GM18508 (cell line): ENCODE data around the gene CSTB.

Experiments
- ATAC-seq: cut with Tn5 transposase; IDR thresholded peaks from one replicate; pipeline ENCODE4 v1.9.1; 2021; ENCODE audit warnings: moderate number of reproducible peaks; ENCODE audit not compliant: insufficient read depth, unreplicated experiment

The CSTB gene

DNA sequence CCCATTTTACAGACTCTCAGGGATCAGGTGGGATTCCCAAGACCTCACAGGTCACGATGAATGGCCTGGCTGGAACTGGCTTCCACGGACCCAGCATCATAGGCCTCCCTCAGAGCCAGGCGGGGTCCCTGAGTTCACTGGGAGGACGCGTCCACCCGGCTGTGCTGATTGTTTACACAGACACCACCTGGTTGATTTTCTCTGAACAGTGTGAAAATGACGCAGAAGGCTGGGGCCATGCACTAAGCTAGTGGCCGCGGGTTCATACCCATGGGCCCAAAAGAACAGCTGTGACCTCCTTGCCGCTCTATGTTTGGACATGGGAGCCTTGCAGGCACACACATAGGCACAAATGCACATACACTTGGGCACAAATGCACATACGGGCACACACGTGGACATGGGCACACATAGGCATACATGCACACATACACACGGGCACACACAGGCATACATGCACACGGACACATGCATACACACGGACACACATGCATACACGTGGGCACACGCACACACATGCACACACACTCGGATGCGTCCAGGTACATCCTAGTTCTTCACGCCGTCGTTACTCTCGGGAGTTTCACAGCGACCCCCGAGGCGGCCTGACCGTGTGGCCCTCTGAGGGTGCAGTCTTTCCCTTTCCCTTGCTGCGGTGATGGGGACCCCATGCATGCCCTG lies 23.2 kb downstream of the CSTB start:
- no peak for ATAC-seq

DNA sequence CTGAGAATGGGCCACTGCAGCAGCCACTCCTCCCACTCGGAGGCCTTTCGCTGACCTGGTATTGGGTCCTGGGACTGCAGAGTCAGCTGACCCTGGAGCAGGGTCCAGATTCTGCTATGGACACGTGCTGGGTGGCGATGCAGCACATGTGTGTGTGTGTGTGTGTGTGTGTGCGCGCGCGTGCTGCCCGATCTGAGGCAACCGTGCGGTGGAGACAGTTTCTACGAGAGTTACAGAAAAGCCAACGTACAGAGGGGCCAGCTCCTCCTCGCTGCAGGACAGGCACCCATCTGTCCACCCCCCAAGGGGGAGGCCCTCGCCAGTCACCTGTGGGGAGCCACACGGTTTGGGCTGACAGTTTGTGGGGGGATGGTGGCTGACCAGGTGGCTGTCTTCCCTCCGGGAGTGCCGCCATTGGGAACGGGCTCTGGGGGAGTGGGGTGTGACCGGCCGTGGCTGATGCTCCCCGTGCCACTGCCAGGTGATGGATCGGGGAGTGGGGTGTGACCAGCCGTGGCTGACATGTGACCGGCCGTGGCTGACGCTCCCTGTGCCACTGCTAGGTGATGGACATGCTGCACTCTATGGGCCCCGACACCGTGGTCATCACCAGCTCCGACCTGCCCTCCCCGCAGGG lies 24.0 kb downstream of the CSTB start:
- ATAC-seq, result no peak

DNA sequence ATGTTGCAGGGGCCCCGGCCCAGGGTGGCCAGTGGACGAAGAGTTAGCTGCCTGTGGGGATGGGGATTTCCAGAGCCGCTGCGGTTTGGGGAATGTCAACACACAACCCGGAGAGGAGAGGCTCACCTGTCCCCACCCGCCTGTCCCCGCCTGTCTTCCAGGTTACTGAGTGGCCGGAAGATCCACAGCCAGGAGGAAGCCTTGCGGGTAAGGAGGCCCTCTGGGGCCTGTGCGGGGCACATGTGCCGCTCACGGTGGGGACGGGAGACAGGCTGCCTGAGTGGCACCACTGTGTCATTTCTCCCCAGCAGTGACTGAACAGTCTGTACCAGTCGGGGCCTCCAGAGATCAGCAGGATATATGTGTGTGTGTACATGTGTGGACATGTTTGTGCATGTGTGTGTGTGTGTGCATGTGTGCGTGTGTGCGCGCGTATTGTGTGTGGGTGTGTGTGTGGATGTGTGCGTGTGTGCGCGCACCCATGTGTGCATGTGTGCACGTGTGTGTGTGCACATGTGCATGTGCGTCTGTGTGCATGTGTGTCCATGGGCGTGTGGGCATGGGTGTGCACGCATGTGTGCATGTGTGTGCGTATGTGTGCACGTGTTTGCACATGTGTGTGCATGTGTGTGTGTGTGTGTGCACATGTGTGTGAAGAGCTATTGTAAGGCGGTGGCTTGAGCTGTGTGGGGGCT lies 25.6 kb downstream of the CSTB start:
- no peak for ATAC-seq

DNA sequence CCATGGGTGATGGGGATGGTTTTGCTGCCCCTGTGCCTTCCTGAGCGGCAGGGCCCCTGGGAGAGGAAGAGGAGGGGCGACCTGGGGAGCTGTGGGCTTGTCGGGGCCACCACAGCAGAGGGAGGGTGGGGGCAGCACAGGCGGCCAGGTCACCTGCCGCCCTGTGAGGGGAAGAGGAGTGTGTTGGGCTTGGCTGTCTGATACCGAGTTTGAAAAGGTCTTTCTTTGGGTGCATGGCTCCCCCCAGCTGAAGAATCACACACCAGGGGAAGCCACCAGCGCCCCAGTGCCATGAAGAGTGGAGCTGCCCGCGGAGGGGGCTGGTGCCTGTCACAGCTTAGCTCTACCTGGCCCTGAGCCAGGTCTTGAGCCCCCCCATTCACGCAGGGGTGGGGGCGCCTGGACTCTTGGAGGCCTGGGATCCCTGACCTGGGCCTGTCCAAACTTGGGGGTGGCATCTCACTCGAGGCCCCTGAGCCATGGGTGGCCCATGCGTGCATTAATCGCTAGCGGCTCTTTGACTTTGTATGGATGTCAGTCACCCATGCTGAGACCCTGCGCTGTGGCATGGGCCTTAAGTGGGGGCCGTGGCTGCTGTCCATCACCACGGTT lies 26.4 kb downstream of the CSTB start:
- no peak for ATAC-seq

DNA sequence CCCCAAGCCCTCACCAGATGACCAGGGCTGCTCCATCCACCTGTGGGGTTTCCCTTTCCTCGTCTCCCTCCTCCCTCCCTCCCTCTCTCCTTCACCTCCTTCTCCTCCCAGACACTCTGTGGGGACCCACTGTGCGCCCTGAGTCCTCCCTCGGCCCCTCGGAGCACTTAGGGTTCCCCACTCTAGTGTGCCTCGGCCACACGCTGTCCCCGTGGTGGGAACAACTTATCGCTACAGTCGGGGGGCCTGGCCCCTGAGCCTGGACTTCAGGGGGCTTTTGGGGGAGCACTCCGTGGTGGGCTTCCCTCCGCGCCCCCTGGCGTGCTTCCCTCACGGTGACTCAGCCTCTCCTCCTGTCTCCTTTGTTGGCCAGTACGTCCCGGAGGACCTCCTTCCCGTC lies 27.5 kb downstream of the CSTB start:
- no peak for ATAC-seq

DNA sequence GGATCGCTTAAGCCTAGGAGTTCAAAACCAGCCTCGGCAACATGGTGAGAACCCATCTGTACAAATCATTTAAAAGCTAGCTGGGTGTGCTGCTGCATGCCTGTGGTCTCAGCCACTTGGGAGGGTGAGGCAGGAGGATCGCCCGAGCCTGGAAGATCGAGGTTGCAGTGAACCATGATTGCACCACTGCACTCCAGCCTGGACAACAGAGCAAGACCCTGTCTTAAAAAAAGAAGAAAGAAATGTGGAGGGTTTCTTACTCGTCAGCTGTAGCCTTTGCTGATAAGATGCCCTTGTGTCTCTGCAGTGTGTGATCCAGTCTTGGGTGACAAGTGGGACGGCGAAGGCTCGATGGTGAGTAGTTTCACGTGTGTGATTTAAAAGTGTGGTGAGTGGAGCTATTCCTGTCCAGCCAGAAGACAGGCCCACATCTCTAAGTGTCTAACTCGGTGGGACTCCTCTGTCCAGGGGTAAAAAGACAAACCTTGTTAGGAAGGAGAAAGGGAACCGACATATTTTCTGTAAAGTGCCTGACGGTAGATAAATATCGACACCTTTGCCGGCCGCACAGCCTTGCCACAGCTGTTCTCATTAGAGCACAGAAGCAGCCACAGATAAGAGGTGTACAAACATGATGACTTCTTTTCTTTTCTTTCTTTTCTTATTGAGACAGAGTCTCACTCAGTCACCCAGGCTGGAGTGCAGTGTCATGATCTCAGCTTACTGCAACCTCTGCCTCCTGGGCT lies 30.2 kb downstream of the CSTB start:
- ATAC-seq, result no peak

DNA sequence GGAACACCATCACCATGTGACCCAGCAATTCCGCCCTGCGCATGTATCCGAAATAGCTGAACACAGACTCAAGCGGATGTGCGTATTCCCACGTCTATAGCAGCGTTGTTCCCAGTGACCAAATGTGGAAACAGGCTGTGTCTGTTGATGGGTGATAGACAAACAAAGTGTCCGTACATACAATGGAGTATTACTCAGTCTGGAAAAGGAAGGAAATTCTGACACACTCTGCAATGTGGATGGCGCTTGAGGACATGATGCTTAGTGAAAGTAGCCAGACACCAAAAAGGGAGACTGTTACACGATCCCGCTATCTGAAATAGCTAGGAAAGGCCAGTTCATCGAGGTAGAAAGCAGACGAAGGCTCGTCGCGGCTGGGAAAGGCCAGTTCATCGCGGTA lies 31.4 kb downstream of the CSTB start:
- ATAC-seq, result no peak

DNA sequence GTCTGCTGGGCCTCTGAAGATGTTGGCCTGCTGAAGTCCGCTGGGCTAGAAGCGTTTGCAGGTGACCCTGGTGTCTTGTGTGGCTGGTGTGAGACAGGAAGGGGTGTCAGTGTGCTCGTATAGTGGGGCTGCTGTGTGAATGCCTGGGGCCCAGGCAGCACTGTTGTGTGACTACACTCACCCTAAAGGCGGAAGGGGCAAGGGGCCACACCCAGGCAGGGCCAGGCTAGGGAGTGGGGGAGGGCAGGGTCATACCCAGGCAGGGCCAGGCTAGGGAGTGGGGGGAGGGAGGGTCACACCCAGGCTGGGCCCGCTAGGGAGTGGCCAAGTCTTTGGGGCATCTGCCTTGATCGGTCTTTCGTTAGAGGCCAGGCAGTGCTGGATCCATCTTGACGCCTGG lies 32.2 kb downstream of the CSTB start:
- no peak for ATAC-seq

DNA sequence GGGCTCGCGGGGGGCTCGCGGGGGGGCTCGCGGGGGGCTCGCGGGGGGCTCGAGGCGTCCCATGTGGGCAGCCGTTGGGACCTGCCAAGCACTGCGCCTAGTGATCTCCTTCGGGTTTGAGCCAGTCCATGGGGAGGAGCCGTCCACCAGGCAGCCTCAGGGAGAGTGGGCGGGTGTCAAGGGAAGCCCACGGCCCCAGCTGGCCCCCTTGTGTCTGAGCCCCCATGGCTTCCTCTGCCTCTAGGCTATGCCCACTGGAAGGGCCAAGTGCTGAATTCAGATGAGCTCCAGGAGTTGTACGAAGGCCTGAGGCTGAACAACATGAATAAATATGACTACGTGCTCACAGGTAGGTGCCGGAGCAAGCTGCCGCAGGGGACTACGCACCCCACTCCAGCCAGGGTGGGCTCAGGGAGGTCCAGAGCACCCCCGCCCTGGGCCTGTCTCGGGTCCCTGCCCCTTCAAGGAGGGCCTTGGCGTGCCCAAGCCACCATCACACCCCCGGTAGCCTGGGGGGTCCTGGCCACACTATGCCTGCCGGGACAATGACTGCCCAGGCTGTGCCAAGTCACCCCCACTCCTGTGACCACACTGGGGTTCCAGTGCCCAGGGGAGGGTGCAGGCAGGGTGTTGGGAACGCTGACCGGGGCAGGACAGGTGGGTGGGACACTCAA lies 34.5 kb downstream of the CSTB start:
- no peak for ATAC-seq

DNA sequence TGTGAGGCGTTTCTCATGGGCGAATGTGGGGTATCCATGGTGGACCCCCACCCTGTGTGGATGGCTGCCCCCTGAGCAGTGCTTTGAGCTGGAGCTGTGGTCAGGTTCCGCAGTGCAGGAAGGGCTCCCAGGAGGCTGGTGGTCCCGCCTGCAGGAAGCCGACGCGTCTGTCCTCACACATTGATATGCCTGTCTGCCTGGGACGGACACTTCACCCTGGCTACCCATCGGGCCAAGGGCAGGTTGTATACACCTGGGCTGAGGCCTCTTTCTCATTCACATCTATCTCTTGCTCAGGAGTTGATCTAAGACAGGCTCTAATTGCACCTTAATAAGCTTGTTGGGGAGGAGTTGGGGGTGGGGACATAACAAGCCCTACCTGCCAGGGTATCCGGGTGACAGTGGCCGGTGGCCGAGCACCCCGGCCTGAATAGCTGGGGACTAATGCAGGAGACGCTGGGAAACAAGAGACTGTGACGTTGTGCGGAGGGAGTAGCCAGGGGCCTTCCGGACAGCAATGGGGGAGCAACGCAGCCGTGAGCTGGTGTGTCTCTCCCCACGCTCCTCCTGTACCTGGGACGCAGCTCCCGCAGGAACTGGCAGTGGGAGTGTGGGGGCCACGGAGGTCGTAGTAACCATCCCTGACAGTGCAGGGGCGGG lies 35.5 kb downstream of the CSTB start:
- ATAC-seq, result no peak

DNA sequence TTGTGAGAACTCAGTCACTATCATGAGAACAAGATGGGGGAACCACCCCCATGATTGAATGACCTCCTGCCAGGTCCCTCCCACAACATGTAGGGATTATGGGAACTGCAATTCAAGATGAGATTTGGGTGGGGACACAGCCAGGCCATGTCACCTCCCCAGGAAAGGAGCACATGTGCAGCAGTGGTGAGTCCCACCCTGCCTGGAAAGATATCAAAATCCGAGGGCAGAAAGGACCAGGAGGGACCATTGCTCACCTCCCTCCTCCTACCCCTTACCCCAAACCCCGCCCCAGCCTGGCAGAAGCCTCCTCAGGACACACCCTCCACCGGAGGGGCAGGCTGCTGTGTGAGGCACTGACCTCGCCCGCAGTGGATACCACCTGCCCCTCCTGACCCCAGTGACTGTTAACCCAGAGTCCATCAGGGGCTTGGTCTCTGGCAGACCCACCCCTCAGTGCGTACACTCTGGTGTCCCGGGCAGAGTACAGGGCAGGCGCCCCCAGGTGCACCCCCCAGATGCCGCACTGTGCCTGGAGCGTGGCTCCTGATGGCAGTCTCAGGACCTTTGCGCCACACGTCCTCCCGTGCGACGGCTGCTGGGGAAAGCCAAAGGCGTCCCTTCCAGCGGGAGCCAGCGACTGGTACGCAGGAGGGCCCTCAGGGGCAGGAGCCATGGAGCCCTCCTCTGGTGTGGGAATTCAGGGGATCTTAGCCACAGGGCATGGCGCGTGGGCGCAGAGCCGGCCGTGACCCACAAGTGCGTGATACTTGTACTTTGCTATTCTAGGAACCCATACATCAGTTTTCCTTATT lies 36.3 kb downstream of the CSTB start:
- no peak for ATAC-seq

DNA sequence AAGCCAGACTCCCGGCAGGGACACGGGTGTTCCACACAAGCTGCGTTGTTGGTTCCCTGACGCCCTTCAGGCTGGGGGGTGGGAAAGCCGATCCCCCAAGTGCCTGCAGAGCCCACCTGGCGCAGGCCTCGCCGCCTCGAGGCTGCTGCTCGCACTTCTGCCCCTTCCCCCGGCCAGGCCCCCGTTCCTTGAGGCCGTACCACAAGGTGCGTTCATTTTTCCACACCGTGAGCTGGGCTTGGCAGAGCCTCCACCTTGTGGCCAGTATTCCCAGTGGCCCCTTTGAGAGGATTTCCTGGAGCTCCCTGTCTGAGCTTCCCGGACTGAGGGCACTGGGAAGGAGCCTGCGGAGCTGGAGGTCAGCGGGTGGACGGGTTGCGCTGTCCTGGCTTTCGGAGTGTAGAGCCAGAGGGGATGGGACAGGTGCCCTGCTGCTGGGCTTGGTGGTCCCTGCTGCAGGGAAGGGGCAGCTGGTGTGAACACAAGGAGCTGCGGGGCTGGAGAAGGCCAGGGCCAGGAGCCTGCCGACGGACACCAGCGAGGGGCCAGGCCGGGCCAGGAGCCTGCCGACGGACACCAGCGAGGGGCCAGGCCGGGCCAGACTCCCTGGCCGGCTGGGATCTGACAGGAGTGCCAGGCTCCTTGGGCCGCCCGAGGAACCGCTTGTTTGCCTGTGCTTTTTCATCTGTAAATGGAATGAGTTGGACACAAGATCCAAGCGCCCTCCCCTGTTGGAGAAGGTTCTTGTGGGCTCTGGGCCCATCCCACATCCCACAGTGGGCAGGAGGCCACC lies 38.8 kb downstream of the CSTB start:
- no peak for ATAC-seq

DNA sequence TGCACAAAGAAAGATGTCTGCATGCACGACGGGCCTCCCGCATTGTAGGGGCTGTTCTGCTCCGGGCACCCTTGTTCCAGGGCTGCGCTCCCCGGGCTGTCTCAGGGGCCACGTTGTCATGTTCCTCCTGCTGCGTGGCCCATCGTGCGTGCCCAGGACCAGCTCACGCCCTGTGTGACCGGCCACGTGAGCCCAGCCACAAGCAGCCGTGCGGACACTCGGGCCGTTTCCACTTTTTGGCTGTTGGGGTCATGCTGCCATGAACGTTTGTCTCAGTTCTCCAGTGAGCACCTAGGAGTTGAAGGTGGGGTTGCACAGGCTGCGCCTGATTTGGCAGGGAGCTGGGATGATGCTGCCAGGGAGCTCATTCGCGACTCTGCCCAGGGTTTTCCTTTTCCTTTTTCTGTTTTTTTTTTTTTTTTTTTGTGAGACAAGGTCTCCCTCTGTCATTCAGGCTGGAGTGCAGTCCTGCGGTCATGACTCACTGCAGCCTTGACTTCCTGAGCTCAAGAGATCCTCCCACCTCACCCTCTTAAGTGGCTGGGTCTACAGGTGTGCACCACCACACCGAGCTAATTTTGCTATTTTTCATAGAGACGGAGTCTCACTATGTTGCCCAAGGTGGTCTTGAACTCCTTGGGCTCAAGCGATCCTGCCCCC lies 39.8 kb downstream of the CSTB start:
- ATAC-seq, result no peak

DNA sequence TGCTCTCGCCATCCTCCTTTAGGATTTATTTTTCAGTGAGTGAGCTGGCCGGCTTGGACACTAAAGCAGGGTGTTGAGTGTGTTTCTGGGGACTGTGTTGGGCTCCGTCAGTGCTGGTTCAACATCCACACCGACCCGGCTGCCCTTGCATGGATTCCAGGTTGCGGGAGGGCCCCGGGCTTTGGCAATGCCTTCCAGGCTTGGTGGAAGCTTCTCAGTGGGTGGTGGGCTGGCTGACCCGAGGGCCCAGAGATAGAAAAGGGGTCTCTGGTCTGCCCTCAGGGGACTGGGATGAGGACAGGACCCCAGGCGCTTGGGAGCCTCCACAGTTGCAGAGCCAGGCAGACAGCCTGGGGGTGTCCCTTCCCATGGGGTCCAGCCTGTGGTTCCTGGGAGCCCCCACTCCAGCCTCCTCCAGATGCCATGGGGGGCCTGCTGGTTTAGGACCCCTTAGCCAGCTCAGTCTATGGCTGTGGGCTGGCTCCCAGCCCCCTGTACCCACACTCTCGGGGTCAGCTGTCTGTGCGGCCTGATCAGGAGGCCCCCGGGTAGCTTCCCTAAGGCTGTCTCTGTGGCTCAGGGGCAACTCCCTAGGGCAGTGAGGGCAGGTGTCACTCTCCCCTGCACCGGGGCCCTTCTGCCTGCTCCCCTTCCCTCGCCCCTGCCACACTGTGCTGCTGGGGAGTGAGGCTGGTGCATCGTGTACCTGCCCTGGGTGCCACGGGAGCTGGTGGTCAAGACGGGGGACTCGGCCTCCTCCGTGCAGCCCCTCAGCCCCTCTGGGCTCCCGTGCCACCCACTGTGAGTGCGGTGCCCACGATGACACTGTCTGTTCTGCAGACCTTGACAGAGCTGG lies 40.6 kb downstream of the CSTB start:
- ATAC-seq, result no peak

DNA sequence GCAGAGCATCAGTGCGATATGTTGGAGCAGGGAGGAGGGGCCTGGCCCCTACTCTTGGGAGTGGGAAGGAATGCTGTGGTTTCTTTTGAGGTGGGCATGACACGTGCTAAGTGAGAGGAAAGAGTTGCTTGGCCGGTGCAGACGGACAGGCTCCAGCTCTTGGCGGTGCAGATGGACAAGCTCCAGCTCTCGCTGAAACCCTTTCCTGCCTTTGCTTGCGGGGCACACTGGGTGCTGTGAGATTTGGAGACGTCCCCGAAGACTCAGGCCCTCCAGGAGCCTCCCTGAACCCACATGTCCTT lies 41.2 kb downstream of the CSTB start:
- no peak for ATAC-seq

DNA sequence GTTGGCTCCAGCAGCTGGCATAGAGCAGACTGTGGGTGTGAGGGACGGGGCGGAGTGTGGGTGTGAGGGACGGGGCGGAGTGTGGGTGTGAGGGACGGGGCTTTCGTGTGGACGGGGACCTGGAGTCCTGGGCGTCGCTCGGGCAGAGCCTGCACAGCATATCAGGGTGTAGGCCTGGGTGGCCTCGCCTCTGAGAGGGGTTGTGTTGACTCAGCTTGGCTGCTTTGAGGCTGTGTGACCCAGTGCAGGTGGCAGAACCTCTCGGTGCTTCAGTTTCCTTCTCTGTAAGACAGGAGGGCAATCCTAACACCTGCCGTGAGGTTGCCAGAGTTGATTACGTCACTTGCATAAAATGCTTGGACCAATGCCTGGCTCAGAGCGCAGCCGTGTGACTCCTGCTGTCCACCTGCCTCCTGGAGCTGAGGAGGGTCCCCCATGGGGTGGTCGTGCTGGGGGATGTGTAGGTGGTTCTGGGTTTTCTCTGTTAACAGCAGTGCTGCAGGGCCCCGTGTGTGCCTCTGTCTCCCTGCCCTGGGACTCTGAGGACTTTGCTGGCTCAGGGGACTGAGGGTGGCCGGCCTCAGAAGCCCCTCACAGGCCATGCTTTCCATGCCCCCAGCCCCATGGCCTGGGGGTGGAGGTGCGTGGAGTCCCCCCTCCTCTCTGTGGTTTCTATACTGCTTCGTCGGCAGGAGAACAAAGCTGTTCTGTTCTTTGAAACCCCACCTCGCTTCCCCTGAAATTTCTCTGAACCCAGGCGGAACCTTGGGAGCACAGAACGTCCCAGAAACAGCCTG lies 41.8 kb downstream of the CSTB start:
- ATAC-seq, result no peak
